Progenitor cell of endocrine pancreas (in vitro differentiated cells): ENCODE measurements around the gene PPP3R1. TPM values are rescaled to one million over a fixed set of nuclear protein-coding genes. Genes with fewer than 3 reads are reported as not detected.

Source experiments
- DNase-seq: peaks from one replicate; pipeline ENCODE4 v3.0.0; 2021; ENCODE audit warnings: low spot score; ENCODE audit not compliant: unreplicated experiment
- H3K27ac Mint-ChIP-seq: 2 replicates; pipeline ENCODE4 v1.8.0; 2021; ENCODE audit warnings: mild to moderate bottlenecking, moderate library complexity, mixed read lengths
- H3K27me3 Mint-ChIP-seq: 2 replicates; pipeline ENCODE4 v1.8.0; 2021; ENCODE audit warnings: mixed read lengths
- H3K36me3 Mint-ChIP-seq: 2 replicates; pipeline ENCODE4 v1.8.0; 2022; ENCODE audit warnings: mixed read lengths; ENCODE audit not compliant: insufficient read depth
- H3K4me1 Mint-ChIP-seq: 2 replicates; pipeline ENCODE4 v1.8.0; 2021; ENCODE audit warnings: low read depth, mixed read lengths
- H3K4me3 Mint-ChIP-seq: 2 replicates; pipeline ENCODE4 v1.8.0; 2021; ENCODE audit warnings: low read depth, mild to moderate bottlenecking, moderate library complexity, mixed read lengths
- H3K9me3 Mint-ChIP-seq: 2 replicates; pipeline ENCODE4 v1.8.0; 2021; ENCODE audit warnings: low read depth, mixed read lengths
- total RNA-seq: library from RNA; stranded (reverse); gene quantifications from 2 replicates; pipeline ENCODE4 v1.2.1, GENCODE V29; 2021
- TF ChIP-seq, protein P1 (sequence below): fragments of 200-600 bp; sonication (generic); IDR thresholded peaks from one replicate; pipeline ENCODE4 v1.5.0; 2021; ENCODE audit warnings: antibody characterized with exemption, mild to moderate bottlenecking; ENCODE audit not compliant: unreplicated experiment

The PPP3R1 gene
- total RNA-seq, 1 donor from 2014 or later: 48.5 TPM

DNA sequence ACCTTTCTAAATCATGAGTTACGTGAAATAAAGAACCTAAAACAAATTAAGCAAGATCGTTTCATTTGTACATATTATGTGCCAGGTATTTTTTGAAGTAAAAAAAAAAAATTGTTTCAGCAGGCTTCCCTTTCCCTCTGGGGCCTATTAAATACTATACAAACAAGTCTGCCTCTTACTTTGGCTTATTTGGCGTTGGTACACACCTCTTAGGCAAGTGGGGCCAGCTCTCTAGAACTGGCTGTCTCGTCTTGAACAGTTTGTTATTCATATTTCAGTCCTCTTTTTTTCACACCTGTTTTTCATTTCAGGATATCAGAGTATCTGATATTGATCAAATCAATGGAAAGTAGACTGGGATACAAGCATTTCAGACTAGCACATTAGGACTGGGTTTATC, 27.4 kb upstream of the PPP3R1 start:
- Mint-ChIP-seq H3K4me1 (peaks cover 12% of the 10 kb centered on the region), H3K27ac (no peak overlapping the region), H3K4me3 (no peak overlapping the region), H3K36me3 (no peaks in the 10 kb centered on the region), H3K9me3 (no peaks in the 10 kb centered on the region), H3K27me3 (peaks cover 23% of the 10 kb centered on the region)
- no peak for DNase-seq
- TF ChIP-seq, protein P1, sequence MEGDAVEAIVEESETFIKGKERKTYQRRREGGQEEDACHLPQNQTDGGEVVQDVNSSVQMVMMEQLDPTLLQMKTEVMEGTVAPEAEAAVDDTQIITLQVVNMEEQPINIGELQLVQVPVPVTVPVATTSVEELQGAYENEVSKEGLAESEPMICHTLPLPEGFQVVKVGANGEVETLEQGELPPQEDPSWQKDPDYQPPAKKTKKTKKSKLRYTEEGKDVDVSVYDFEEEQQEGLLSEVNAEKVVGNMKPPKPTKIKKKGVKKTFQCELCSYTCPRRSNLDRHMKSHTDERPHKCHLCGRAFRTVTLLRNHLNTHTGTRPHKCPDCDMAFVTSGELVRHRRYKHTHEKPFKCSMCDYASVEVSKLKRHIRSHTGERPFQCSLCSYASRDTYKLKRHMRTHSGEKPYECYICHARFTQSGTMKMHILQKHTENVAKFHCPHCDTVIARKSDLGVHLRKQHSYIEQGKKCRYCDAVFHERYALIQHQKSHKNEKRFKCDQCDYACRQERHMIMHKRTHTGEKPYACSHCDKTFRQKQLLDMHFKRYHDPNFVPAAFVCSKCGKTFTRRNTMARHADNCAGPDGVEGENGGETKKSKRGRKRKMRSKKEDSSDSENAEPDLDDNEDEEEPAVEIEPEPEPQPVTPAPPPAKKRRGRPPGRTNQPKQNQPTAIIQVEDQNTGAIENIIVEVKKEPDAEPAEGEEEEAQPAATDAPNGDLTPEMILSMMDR: no peak

DNA sequence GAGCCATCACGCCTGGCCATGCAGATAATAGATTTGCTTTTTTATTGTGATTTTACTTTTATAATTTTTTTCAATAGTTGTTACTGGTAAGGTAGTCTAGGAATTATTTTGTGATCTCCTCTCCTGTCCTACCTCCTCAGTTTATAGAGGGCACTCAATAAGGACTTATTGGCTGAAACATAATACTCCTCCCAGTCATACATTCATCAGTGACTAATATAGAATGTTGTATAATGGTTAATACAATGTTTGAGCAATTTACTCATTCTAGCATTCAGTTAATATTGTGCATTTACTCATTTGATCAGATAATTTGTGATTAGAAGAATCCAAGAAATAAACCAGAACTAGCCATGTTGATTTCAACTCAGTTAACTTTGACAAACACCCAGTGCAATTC, 25.8 kb upstream of the PPP3R1 start:
- Mint-ChIP-seq H3K27ac (no peak overlapping the region), H3K27me3 (peaks cover 13% of the 10 kb centered on the region), H3K9me3 (no peaks in the 10 kb centered on the region)

DNA sequence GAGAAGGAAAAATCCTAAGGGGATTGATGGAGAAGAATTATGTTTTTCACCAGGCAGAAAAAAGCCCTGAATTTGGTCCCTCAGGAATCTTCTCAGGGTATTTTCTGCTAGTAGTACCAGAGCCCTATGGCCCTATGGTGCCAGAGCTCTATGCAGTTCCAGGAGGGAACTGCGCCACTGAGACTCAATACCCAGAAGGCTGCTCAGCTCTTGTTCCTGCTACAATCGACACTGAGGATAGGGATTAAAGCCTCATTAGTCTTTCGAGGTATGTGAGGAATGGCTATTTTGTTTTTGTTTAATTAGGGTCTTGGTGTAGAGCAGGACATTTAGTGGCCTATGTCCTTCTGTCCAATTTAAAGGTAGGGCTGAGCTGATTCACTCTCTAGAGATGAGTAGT, 21.7 kb upstream of the PPP3R1 start:
- DNase-seq: no peak

More for the DNA sequence above, 25.8 kb upstream of the PPP3R1 start:
- Mint-ChIP-seq H3K36me3 (no peaks in the 10 kb centered on the region), H3K4me1 (peaks cover 12% of the 10 kb centered on the region), H3K4me3 (no peak overlapping the region)
- DNase-seq: no peak
- TF ChIP-seq, protein P1: no peak

DNA sequence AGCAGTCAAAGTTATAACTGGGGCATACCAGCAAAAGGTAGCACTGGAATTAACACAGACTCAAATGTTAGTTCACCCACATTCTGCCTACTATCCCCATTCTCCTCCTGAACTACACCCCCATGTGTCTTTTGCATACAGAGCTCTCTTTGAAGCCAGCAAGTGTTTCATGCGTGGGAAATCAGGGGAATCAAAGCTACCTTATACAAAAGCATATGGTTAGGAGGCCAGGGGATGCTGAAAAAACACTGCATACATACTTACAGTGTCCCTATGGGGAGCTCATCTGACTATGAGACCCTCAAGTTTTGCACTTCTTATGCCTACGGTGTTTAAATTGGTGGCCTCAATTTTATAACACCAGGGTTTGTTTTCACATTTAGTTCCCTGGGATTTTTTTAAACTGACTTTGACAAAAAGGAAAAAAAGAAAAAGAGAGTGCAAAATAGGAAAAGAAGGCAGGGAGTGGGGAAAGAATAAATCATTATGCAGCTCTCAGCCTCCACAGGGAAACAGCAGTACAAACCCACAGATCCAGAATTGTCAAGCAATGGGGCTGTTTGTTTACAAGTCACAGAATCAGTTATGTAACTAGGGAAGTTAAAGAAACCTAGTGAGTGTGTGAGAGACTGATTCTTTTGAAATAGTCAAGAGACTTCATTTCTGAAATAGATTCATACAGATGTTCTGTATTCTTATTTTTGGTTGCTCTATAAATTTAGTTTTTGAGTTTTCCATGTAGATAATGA, 20.1 kb upstream of the PPP3R1 start:
- H3K27ac Mint-ChIP-seq: no peak overlapping the region
- H3K36me3 Mint-ChIP-seq: no peaks in the 10 kb centered on the region
- H3K4me1 Mint-ChIP-seq: peaks cover 2% of the 10 kb centered on the region
- H3K4me3 Mint-ChIP-seq: no peak overlapping the region
- TF ChIP-seq, protein P1: no peak
- DNase-seq: no peak
- no peaks in the 10 kb centered on the region for H3K27me3 Mint-ChIP-seq
- H3K9me3 Mint-ChIP-seq: no peaks in the 10 kb centered on the region

More for the DNA sequence above, 21.7 kb upstream of the PPP3R1 start:
- H3K4me1 Mint-ChIP-seq: peaks cover 3% of the 10 kb centered on the region
- no peak overlapping the region for H3K4me3 Mint-ChIP-seq
- no peaks in the 10 kb centered on the region for H3K9me3 Mint-ChIP-seq
- TF ChIP-seq, protein P1: no peak
- no peaks in the 10 kb centered on the region for H3K36me3 Mint-ChIP-seq
- H3K27me3 Mint-ChIP-seq: no peaks in the 10 kb centered on the region
- no peak overlapping the region for H3K27ac Mint-ChIP-seq

DNA sequence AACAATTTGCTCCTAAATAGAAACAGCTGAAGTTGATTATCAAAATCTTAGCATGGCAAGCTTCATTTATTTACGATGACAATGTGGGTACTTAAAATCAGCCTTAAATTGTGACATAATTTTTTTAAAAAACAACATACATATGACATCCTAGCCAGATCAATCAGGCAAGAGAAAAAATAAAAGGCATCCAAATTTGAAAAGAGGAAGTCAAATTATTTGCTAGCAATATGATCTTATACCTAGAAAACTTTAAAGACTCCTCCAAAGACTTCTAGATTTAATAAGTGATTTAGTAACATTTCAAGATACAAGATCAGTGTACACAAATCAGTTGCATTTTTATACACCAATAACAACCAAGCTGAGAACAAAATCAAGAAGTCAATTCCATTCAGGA, 14.3 kb upstream of the PPP3R1 start:
- H3K27ac Mint-ChIP-seq: no peak overlapping the region
- no peak for DNase-seq
- no peaks in the 10 kb centered on the region for H3K9me3 Mint-ChIP-seq
- H3K36me3 Mint-ChIP-seq: no peaks in the 10 kb centered on the region
- H3K4me3 Mint-ChIP-seq: no peak overlapping the region
- TF ChIP-seq, protein P1: no peak
- H3K4me1 Mint-ChIP-seq: peaks cover 6% of the 10 kb centered on the region
- peaks cover 3% of the 10 kb centered on the region for H3K27me3 Mint-ChIP-seq
